AG04450 (cell line): ENCODE measurements around the gene ISYNA1. TPM values are rescaled to one million over a fixed set of nuclear protein-coding genes. Genes with fewer than 3 reads are reported as not detected.

Source experiments
- CTCF ChIA-PET: fragments of 300-600, 350-600 bp; formaldehyde crosslinking; extraction: SDS; loops from one replicate; lab custom pipeline; 2022; ENCODE audit warnings: antibody characterized with exemption, inconsistent platforms; lab: Charles Lee
- POLR2A ChIA-PET: fragments of 350-600 bp; formaldehyde crosslinking; extraction: SDS; loops from one replicate; lab custom pipeline; 2021; ENCODE audit warnings: antibody characterized with exemption, inconsistent platforms; lab: Yijun Ruan, JAX
- DNase-seq: peaks from one replicate; pipeline ENCODE4 v3.0.0-alpha.2; 2011; ENCODE audit warnings: low read depth, low spot score
- H3K27ac ChIP-seq: one replicate; pipeline ENCODE4 v1.5.1; 2012; ENCODE audit warnings: low read depth, low read length, control low read depth
- H3K27me3 ChIP-seq: one replicate; pipeline ENCODE4 v1.6.0; 2012; ENCODE audit warnings: low read length; ENCODE audit not compliant: control insufficient read depth, insufficient read depth
- H3K4me3 ChIP-seq: 2 replicates; pipeline ENCODE4 v1.5.1; 2011; ENCODE audit warnings: mild to moderate bottlenecking, low read depth, low read length, control low read depth
- H3K9me3 ChIP-seq: 2 replicates; pipeline ENCODE4 v1.5.1; 2012; ENCODE audit warnings: low read length; ENCODE audit not compliant: control insufficient read depth, insufficient read depth
- polyA plus RNA-seq: library from polyadenylated mRNA; depleted of rRNA; stranded (reverse); fragments of >200 nt; gene quantifications from 2 replicates; pipeline ENCODE4 v1.2.3, GENCODE V29; 2011
- TF ChIP-seq, protein P1 (sequence below): IDR thresholded peaks from 2 replicates; pipeline ENCODE4 v1.5.1; 2011; ENCODE audit warnings: low read depth, low read length, control low read depth, inconsistent platforms

ISYNA1 gene
- polyA plus RNA-seq, 1 experiment: 13.3 TPM

GRCh38 chr19:18465214-18465963 is 27.5 kb upstream of the ISYNA1 start:
- no peaks in the 10 kb centered on the region for H3K9me3 ChIP-seq
- no peaks in the 10 kb centered on the region for H3K27me3 ChIP-seq
- POLR2A ChIA-PET: interaction anchor here (0.7 kb wide), 1 partner anchor 287 kb away, joined by 3 read pairs; no protein-coding TSS in a partner anchor
- H3K27ac ChIP-seq: peak overlapping the region; percentile 82
- CTCF ChIA-PET: interaction anchor here (1.2 kb wide), 1 partner anchor 15 kb away, joined by 4 read pairs; no protein-coding TSS in a partner anchor
- H3K4me3 ChIP-seq: no peak overlapping the region
- no peak for DNase-seq
- TF ChIP-seq, protein P1, sequence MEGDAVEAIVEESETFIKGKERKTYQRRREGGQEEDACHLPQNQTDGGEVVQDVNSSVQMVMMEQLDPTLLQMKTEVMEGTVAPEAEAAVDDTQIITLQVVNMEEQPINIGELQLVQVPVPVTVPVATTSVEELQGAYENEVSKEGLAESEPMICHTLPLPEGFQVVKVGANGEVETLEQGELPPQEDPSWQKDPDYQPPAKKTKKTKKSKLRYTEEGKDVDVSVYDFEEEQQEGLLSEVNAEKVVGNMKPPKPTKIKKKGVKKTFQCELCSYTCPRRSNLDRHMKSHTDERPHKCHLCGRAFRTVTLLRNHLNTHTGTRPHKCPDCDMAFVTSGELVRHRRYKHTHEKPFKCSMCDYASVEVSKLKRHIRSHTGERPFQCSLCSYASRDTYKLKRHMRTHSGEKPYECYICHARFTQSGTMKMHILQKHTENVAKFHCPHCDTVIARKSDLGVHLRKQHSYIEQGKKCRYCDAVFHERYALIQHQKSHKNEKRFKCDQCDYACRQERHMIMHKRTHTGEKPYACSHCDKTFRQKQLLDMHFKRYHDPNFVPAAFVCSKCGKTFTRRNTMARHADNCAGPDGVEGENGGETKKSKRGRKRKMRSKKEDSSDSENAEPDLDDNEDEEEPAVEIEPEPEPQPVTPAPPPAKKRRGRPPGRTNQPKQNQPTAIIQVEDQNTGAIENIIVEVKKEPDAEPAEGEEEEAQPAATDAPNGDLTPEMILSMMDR: no peak

DNA sequence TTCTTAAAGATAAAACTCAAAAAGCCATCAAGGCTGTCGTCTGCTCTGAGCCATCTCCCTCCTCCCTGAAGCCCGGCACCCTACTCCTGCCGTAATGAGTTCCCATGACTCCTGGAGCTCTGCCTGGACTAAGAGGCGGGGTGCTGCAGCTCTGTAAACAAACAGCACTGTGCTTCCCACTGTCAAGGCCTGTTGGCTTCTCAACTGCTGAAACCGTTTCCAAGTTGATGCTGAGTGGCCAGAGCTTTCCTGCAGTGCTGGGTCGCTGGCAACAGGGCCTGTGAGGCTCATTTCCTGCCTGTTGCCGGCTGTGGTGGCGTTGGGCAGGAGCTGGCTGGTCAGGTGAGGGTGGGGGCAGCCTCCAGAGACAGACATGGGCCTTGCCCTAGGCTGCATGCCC is 26.7 kb upstream of the ISYNA1 start:
- no peaks in the 10 kb centered on the region for H3K27me3 ChIP-seq
- POLR2A ChIA-PET: interaction anchor here (0.6 kb wide), 2 partner anchors 53 to 502 kb away, joined by 3 to 5 read pairs; no protein-coding TSS in a partner anchor
- H3K27ac ChIP-seq: peak overlapping the region; percentile 82
- no peak overlapping the region for H3K4me3 ChIP-seq
- DNase-seq: peak; percentile 85
- H3K9me3 ChIP-seq: peaks cover under 1% of the 10 kb centered on the region; the same call in 1 of the 2 replicates
- CTCF ChIA-PET: interaction anchor here (1.2 kb wide), 1 partner anchor 14 kb away, joined by 4 read pairs; no protein-coding TSS in a partner anchor
- TF ChIP-seq, protein P1: no peak

DNA sequence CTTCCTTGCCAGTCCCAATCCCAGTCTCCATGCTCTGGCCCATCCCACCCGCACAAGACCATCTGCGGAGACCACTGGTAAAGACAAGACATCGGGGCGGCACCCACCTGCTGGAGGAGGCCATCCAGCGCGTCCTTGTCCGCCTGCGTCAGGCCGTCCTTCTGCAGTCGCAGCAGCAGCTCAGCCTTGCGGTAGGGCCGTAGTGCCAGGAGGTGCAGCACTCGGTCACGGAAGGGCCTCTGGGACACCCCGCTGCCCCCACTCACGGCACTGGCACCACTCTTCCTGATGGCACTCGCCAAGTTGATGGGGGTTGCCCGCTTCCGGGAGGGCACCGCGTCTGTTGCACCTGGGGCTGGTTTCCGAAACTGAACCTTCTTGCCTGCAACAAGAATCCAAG is 23.5 kb upstream of the ISYNA1 start:
- ChIA-PET CTCF (interaction anchor here (0.5 to 4.4 kb wide), 11 partner anchors 9 to 386 kb away, joined by 3 to 32 read pairs (median 5); partner anchors contain the start of gene ISYNA1), POLR2A (interaction anchor here (0.7 to 1.4 kb wide), 2 partner anchors 110 to 128 kb away, joined by 3 to 6 read pairs; no protein-coding TSS in a partner anchor)
- DNase-seq: no peak
- Histone ChIP-seq H3K9me3 (peaks cover 8% of the 10 kb centered on the region), H3K27me3 (no peaks in the 10 kb centered on the region), H3K4me3 (no peak overlapping the region), H3K27ac (peak overlapping the region; percentile 21)
- TF ChIP-seq, protein P1: no peak

GRCh38 chr19:18460900-18461299 is 23.0 kb upstream of the ISYNA1 start:
- ChIA-PET POLR2A (interaction anchor here (0.9 to 1.4 kb wide), 4 partner anchors 10 to 128 kb away, joined by 3 to 4 read pairs (median 3); partner anchors contain the start of gene UBA52), CTCF (interaction anchor here (0.6 to 4.4 kb wide), 8 partner anchors 8 to 386 kb away, joined by 3 to 32 read pairs (median 6); no protein-coding TSS in a partner anchor)
- Histone ChIP-seq H3K9me3 (peaks cover 8% of the 10 kb centered on the region), H3K27me3 (no peaks in the 10 kb centered on the region), H3K27ac (peak overlapping the region; percentile 89), H3K4me3 (no peak overlapping the region)
- DNase-seq: no peak
- TF ChIP-seq, protein P1: no peak
